Nephron (organoid): Measurements from ENCODE around the gene ADGRL3.

Experiments
- H3K27ac Mint-ChIP-seq, 3 experiments: 2 replicates each; pipeline ENCODE4 v1.8.0; 2020; ENCODE audit warnings: mixed read lengths in 3 of 3, mild to moderate bottlenecking in 2 of 3, moderate library complexity in 1 of 3
- H3K27me3 Mint-ChIP-seq: 2 replicates; pipeline ENCODE4 v1.8.0; 2021; ENCODE audit warnings: low read depth, mild to moderate bottlenecking, moderate library complexity, mixed read lengths
- H3K36me3 Mint-ChIP-seq: 2 replicates; pipeline ENCODE4 v1.8.0; 2020; ENCODE audit warnings: low read depth, mixed read lengths
- H3K4me1 Mint-ChIP-seq: 2 replicates; pipeline ENCODE4 v1.8.0; 2020; ENCODE audit warnings: mixed read lengths
- H3K4me3 Mint-ChIP-seq, 3 experiments: 2 replicates each; pipeline ENCODE4 v1.8.0; 2020; ENCODE audit warnings: mild to moderate bottlenecking in 3 of 3, mixed read lengths in 3 of 3, moderate library complexity in 2 of 3
- H3K9me3 Mint-ChIP-seq: 2 replicates; pipeline ENCODE4 v1.8.0; 2020; ENCODE audit warnings: mixed read lengths
- CTCF ChIP-seq, 3 experiments: fragments of 200-600 bp; sonication (generic); IDR thresholded peaks; one replicate each; pipeline ENCODE4 v1.5.0; 2021; ENCODE audit warnings: antibody characterized with exemption in 3 of 3; ENCODE audit not compliant: unreplicated experiment in 3 of 3

ADGRL3 gene

GRCh38 chr4:61663310-61663709 lies 463.2 kb downstream of the ADGRL3 start:
- no peaks in the 10 kb centered on the region for H3K36me3 Mint-ChIP-seq
- H3K4me1 Mint-ChIP-seq, result no peaks in the 10 kb centered on the region
- H3K27me3 Mint-ChIP-seq, result no peaks in the 10 kb centered on the region
- no peak overlapping the region for H3K4me3 Mint-ChIP-seq
- no peak overlapping the region for H3K27ac Mint-ChIP-seq
- no peak for TF ChIP-seq CTCF (IDR thresholded peaks at IDR 0.05; ENCODE audit: unreplicated experiment in 3 of 3)
- H3K9me3 Mint-ChIP-seq, result no peaks in the 10 kb centered on the region

DNA sequence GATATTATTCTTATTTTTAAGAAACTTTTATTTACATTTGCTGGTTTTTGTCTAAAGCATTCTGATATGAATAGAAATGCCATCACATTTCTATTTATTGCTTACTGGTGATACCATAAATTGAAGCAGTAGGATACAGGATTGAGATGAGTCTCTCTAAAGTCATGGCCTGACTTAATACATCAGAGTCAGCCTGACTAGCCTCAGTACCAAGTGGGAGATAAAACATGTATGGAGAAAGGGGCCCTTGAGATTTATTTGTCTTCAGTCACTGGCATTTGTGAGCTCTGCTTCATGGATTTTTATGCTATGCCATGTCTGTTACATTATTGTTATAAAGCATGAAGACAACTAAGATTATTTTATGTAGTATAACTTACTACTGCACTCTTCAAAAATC lies 465.5 kb downstream of the ADGRL3 start:
- no peak for TF ChIP-seq CTCF (IDR thresholded peaks at IDR 0.05; ENCODE audit: unreplicated experiment in 3 of 3)
- Mint-ChIP-seq H3K4me1 (no peaks in the 10 kb centered on the region), H3K9me3 (no peaks in the 10 kb centered on the region)

DNA sequence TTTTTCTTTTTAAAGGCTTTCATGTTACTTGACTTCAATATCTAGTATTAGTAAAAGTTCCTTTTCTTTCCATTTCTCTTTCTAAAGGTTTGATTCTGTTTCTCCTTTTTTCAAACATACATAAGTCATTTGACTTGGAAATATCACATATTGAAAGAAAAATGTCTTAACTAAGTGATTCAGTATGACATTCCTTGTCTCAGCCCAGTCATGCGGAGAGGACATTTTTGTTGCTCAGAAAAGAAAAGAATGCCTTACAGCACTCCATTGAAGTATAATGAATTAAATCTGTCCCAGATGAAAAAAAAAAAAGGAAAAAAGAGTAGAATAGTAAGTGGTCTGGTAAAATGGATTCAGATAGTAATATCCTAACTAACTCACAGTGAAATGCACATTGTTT lies 466.1 kb downstream of the ADGRL3 start:
- H3K27ac Mint-ChIP-seq, result peak overlapping the region in 1 of 3 experiments; percentile 28
- no peaks in the 10 kb centered on the region for H3K36me3 Mint-ChIP-seq
- H3K9me3 Mint-ChIP-seq, result no peaks in the 10 kb centered on the region
- H3K4me1 Mint-ChIP-seq, result no peaks in the 10 kb centered on the region
- no peaks in the 10 kb centered on the region for H3K27me3 Mint-ChIP-seq
- TF ChIP-seq CTCF (IDR thresholded peaks at IDR 0.05; ENCODE audit: unreplicated experiment in 3 of 3), result no peak
- H3K4me3 Mint-ChIP-seq, result no peak overlapping the region

More for the DNA sequence above, 465.5 kb downstream of the ADGRL3 start:
- Mint-ChIP-seq H3K27ac (peak overlapping the region in 1 of 3 experiments; percentile 28), H3K27me3 (no peaks in the 10 kb centered on the region), H3K36me3 (no peaks in the 10 kb centered on the region), H3K4me3 (no peak overlapping the region)

DNA sequence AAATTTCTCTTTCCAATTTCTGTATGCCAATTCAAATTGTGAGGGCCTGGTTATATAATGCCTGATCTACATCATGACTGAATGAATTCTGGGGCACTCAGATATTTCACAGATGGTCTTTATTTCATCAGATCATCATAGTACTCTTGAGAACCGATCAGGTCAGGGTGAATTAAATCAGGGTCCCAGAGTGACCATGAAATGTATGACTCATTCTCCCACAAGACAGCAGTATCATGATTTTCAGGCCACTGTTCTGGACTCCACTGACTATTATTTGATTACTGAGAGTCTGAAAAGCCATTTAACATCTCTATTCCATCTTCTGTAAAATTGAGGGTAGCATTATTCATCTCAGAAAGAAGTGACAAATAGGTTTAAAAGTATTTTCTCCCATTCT lies 471.5 kb downstream of the ADGRL3 start:
- Mint-ChIP-seq H3K4me1 (no peaks in the 10 kb centered on the region), H3K4me3 (no peak overlapping the region), H3K27me3 (no peaks in the 10 kb centered on the region), H3K27ac (no peak overlapping the region), H3K9me3 (no peaks in the 10 kb centered on the region), H3K36me3 (no peaks in the 10 kb centered on the region)
- TF ChIP-seq CTCF (IDR thresholded peaks at IDR 0.05; ENCODE audit: unreplicated experiment in 3 of 3), result no peak

DNA sequence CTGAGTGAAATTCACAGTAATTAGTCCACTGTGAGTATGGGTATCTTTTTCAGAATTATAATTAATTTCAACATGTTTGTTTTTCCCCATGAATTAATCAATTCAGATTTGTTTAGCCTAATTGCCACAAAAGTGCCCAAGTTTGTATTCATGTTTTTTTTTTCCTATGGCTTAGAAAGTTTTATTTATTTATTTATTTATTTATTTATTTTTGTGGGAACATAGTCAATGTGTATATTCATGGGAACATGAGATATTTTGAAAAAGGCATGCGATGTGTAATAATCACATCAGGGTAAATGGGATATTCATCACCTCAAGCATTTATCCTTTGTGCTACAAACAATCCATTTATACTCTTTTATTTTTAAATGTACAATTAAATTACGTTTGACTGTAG lies 475.3 kb downstream of the ADGRL3 start:
- no peaks in the 10 kb centered on the region for H3K4me1 Mint-ChIP-seq
- peaks cover 4% of the 10 kb centered on the region for H3K36me3 Mint-ChIP-seq
- H3K4me3 Mint-ChIP-seq, result no peak overlapping the region
- no peak overlapping the region for H3K27ac Mint-ChIP-seq
- no peaks in the 10 kb centered on the region for H3K27me3 Mint-ChIP-seq
- TF ChIP-seq CTCF (IDR thresholded peaks at IDR 0.05; ENCODE audit: unreplicated experiment in 3 of 3), result no peak
- H3K9me3 Mint-ChIP-seq, result no peaks in the 10 kb centered on the region

DNA sequence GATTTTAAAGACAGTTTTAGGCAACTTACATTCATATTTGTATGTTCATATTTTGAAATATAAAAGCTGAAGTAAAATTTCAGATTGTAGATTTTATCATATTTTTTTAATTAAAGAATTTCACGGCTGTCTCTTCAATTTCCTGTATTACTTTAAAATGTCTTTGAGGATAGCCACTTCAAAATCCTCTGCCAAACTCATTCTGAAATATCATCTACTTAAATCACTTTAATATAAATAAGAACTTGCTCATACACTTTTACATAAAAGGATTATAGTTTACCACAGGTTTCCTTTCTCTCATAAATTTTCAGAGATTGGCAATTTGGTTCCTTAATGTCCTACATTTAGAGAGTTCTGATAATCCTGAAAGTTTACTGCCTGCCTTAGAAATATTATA lies 478.2 kb downstream of the ADGRL3 start:
- no peaks in the 10 kb centered on the region for H3K9me3 Mint-ChIP-seq

More for the DNA sequence above, 478.2 kb downstream of the ADGRL3 start:
- Mint-ChIP-seq H3K4me1 (no peaks in the 10 kb centered on the region), H3K4me3 (no peak overlapping the region), H3K36me3 (peaks cover 4% of the 10 kb centered on the region), H3K27ac (no peak overlapping the region), H3K27me3 (no peaks in the 10 kb centered on the region)
- no peak for TF ChIP-seq CTCF (IDR thresholded peaks at IDR 0.05; ENCODE audit: unreplicated experiment in 3 of 3)
